CD4-positive, alpha-beta T cell treated with Interleukin-21 for 1 hour (primary cell): ENCODE measurements around the gene BHLHE23.

ENCODE experiments used
- DNase-seq: peaks from one replicate; pipeline ENCODE4 v3.0.0-alpha.2; 2020

The BHLHE23 gene

DNA sequence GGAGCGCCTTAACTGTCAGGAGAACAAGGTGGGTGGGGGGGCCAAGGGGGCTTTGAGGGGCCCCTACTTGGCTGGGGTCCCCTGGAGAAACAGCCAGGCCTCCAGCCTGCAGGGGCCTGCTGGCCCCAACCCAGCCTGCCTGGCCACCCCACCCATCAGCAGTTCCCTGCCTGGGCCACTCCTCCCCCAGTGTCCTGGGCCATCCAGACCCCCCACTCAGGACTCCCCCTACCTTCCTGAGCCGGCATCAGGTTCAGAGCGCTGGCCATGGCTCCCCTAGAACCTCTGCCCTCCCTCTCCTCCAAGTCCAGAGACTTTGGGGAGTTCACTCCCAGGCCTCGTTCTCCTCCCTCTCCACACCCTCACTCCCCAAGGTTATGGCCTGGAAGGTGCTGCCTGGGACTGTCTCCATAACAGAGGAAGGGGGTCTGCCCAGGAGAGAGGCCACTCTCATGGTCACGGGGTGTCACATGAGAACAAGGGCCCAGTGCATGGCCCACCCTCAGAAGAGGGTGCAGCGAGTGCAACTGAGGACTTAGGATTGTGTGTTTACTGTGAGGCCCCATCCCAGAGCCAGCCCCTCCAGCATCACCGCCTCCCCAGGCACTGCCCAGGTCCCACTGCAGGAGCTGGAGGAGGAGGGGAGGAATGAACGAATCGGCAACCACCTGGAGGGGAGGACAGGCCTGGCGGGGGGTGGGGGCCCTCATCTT, 48.2 kb downstream of the BHLHE23 start:
- no peak for DNase-seq

DNA sequence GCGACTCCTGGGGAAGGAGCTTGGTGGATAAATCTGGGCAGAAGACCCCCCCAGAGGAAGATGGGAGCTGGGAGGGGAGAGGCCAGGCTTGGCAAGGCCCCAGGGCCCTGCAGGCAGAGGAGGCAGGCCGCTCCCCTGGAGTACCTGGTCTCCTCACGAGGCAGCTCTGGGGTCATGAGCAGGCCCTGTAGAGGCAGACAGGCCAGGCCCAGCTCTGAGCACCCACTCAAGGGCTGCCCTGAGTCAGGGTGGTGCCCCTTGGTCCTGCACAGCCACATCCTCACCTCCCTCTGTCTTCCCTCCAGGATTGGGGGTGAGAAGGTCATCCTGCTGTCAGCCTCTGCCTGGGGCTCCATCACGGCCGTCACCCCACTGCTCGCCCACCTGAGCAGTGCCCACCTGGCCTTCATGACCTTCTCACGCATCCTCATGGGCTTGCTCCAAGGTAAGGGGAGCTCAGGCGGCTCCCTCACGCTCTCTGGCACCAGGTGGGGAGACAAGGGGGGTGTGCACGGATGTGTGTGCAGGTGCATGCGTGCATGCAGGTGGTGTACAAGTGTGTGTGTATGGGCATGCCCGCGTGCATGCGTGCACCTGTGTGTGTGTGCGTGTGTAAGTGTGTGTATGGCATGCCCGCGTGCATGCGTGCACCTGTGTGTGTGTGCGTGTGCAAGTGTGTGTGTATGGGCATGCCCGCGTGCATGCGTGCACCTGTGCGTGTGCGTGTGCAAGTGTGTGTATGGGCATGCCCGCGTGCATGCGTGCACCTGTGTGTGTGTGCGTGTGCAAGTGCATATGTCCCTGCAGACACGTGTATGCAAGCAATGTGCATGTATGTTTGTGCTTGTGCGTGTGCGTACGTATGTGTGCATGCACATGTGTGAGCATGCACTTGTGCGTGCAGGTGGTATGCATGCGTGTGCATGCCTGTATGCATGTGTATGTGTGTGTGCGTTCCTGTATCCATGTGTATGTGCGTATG, 49.3 kb downstream of the BHLHE23 start:
- no peak for DNase-seq

DNA sequence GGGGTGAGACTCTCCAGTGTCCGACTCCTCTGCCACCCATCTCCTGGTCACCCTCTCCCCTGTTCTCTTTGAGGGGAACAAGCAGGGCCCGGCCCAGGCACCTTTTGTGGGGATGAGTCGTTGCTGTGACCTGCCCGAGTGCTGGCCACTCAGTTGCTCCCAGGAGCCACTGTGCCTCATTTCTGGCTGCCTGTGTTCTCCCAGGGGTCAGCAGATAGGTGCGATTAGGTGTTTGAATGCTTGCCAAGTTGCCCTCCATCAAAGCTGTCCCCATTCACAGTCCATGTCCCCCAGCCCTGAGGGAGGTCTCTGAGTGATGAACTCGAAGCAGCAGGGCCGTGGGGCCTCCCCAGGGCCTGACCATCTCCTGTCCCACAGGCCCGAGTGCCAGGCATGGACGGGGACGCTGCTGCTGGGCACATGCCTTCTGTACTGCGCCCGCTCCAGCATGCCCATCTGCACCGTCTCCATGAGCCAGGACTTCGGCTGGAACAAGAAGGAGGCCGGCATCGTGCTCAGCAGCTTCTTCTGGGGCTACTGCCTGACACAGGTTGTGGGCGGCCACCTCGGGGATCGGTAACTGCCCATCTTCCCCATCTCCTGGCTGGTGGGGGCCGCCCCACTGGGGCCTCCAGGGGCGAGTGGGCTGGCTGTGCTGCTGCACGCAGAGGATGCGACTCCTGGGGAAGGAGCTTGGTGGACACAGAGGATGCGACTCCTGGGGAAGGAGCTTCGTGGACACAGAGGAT, 50.2 kb downstream of the BHLHE23 start:
- DNase-seq: no peak
